ENCODE measurements around the gene UNC119.

- TF ChIP-seq CTCF (conservative IDR thresholded peaks at IDR 0.05; ENCODE audit: low read length) (no peak), EZH2phosphoT487 (IDR thresholded peaks at IDR 0.05; ENCODE audit: borderline replicate concordance) (no peak)
These were observed at the start of gene UNC119 for GRCh38 chr17:28552176-28552999.
